Measurements from ENCODE around the gene SCN1B.

SCN1B gene

DNA sequence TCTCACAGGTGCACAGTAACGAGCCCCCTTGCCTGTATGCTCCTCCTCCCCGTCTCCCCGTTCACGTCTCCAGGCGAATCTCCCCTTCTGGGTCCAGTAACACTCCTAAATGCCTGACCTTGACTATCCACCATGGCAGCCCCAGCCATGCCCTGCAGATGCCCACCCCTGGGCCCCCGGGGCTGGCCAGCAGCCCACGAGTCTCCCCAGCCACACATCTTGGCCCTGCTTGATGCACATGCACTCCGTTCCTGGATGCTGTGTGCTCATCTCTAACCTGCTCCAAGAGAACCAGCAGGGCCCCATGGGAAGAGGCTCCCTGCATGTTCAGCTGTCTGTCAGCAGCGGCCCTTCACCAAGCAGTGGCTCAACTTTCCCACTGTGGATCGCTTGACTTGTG is 43.2 kb downstream of the SCN1B start:
- no peaks in the 10 kb centered on the region for H3F3A ChIP-seq (ENCODE audit: low read depth)
- no peak overlapping the region for H3K4me3 ChIP-seq (ENCODE audit: low read length, poor library complexity, severe bottlenecking)
- H3K79me2 ChIP-seq (ENCODE audit: insufficient read depth, low read length), result no peaks in the 10 kb centered on the region
- H3K27me3 ChIP-seq (ENCODE audit: insufficient read depth, low read length, poor library complexity, severe bottlenecking), result no peaks in the 10 kb centered on the region
- no peaks in the 10 kb centered on the region for H3K36me3 ChIP-seq (ENCODE audit: insufficient read depth, low read length)
- no peaks in the 10 kb centered on the region for H3K9me2 ChIP-seq (replicated peaks; ENCODE audit: low read depth, low read length)
- no peak overlapping the region for H3K9ac ChIP-seq (ENCODE audit: low read depth, low read length, poor library complexity, severe bottlenecking)
- H2AFZ ChIP-seq (ENCODE audit: low read length), result no peak overlapping the region
- TF ChIP-seq EZH2phosphoT487 (IDR thresholded peaks at IDR 0.05; ENCODE audit: borderline replicate concordance), result no peak
- TF ChIP-seq, protein P1, sequence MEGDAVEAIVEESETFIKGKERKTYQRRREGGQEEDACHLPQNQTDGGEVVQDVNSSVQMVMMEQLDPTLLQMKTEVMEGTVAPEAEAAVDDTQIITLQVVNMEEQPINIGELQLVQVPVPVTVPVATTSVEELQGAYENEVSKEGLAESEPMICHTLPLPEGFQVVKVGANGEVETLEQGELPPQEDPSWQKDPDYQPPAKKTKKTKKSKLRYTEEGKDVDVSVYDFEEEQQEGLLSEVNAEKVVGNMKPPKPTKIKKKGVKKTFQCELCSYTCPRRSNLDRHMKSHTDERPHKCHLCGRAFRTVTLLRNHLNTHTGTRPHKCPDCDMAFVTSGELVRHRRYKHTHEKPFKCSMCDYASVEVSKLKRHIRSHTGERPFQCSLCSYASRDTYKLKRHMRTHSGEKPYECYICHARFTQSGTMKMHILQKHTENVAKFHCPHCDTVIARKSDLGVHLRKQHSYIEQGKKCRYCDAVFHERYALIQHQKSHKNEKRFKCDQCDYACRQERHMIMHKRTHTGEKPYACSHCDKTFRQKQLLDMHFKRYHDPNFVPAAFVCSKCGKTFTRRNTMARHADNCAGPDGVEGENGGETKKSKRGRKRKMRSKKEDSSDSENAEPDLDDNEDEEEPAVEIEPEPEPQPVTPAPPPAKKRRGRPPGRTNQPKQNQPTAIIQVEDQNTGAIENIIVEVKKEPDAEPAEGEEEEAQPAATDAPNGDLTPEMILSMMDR (conservative IDR thresholded peaks at IDR 0.05; ENCODE audit: low read length), result no peak
- no peak overlapping the region for H3K4me2 ChIP-seq (ENCODE audit: low read depth, low read length, poor library complexity, severe bottlenecking)
- no peaks in the 10 kb centered on the region for H3K9me3 ChIP-seq (ENCODE audit: insufficient read depth, low read depth, low read length)
- no peaks in the 10 kb centered on the region for H3K4me1 ChIP-seq (ENCODE audit: insufficient read depth, low read length, poor library complexity, severe bottlenecking)
- H4K20me1 ChIP-seq (ENCODE audit: insufficient read depth, low read length, poor library complexity, severe bottlenecking), result no peaks in the 10 kb centered on the region

DNA sequence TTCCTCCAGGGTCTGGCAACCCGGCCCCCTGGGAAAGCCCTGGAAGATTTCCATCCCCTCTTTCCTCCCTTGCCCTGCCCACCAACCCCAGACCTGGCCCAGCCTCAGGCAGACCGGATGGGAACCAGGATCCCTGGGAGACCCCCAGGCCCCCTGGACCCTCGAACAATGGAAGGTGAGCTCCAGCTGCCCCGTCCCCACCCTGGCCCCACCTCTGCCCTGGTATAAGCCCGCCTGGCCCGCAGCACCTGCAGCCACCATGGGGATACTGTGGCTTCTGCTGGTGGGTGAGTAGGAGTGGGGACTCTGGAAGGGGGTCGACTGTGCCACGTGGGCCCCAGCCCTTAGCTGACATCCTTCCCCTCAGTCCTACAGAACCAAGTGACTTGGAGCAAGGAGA is 43.7 kb downstream of the SCN1B start:
- Histone ChIP-seq H3K4me1 (ENCODE audit: insufficient read depth, low read length, poor library complexity, severe bottlenecking) (no peaks in the 10 kb centered on the region), H3K27me3 (ENCODE audit: insufficient read depth, low read length, poor library complexity, severe bottlenecking) (no peaks in the 10 kb centered on the region)
- TF ChIP-seq, protein P1 (conservative IDR thresholded peaks at IDR 0.05; ENCODE audit: low read length), result no peak
- TF ChIP-seq EZH2phosphoT487 (IDR thresholded peaks at IDR 0.05; ENCODE audit: borderline replicate concordance), result no peak

DNA sequence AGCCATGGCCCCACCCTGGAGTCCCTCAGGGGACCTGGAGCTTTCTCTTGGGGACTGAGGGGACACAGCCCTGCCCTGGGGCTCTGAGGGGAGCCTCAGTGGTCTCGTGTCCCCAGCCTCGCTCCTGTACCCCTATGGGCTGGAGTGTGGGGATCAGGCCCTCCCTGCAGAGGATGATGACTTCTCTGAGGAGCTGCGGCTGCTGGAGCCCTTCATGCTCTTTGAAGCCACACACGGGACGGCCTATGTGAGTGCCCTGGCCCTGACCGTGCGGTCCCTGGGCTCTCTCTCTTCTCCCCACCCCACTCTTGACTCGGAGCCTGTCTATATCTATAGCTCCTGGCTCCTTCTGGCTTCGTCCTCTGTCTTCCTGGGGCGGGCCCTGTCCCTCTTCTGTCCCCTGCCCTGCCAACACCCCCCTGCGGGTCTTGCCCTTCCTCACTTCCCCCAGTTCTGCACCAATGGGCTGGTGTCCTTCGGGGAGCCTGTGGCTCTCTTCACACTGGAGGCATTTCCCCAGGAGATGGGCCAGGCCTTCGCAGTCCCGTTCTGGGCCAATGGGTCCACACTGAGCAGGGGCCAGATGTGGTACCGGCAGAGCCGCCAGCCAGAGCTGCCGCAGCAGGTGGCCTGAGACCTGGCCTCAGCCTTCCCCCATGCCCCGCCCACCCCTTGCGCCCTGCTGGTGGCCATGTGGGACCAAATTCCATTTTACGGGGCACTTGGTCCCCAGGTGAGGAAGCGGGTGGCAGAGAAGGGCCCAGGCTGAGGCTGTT is 44.3 kb downstream of the SCN1B start:
- no peaks in the 10 kb centered on the region for H3K36me3 ChIP-seq (ENCODE audit: insufficient read depth, low read length)
- H3K9ac ChIP-seq (ENCODE audit: low read depth, low read length, poor library complexity, severe bottlenecking), result no peak overlapping the region
- no peaks in the 10 kb centered on the region for H3K9me3 ChIP-seq (ENCODE audit: insufficient read depth, low read depth, low read length)
- no peak overlapping the region for H3K4me2 ChIP-seq (ENCODE audit: low read depth, low read length, poor library complexity, severe bottlenecking)
- H3K4me1 ChIP-seq (ENCODE audit: insufficient read depth, low read length, poor library complexity, severe bottlenecking), result no peaks in the 10 kb centered on the region
- no peaks in the 10 kb centered on the region for H4K20me1 ChIP-seq (ENCODE audit: insufficient read depth, low read length, poor library complexity, severe bottlenecking)
- TF ChIP-seq, protein P1 (conservative IDR thresholded peaks at IDR 0.05; ENCODE audit: low read length), result no peak
- no peak for TF ChIP-seq EZH2phosphoT487 (IDR thresholded peaks at IDR 0.05; ENCODE audit: borderline replicate concordance)
- no peak overlapping the region for H3K4me3 ChIP-seq (ENCODE audit: low read length, poor library complexity, severe bottlenecking)
- no peaks in the 10 kb centered on the region for H3K27me3 ChIP-seq (ENCODE audit: insufficient read depth, low read length, poor library complexity, severe bottlenecking)
- H3K79me2 ChIP-seq (ENCODE audit: insufficient read depth, low read length), result no peaks in the 10 kb centered on the region
- H2AFZ ChIP-seq (ENCODE audit: low read length), result no peak overlapping the region
- no peaks in the 10 kb centered on the region for H3F3A ChIP-seq (ENCODE audit: low read depth)
- H3K9me2 ChIP-seq (replicated peaks; ENCODE audit: low read depth, low read length), result no peaks in the 10 kb centered on the region

More for the DNA sequence above, 43.7 kb downstream of the SCN1B start:
- Histone ChIP-seq H3K4me3 (ENCODE audit: low read length, poor library complexity, severe bottlenecking) (no peak overlapping the region), H3K9me2 (replicated peaks; ENCODE audit: low read depth, low read length) (no peaks in the 10 kb centered on the region), H3F3A (ENCODE audit: low read depth) (no peaks in the 10 kb centered on the region), H2AFZ (ENCODE audit: low read length) (no peak overlapping the region), H3K36me3 (ENCODE audit: insufficient read depth, low read length) (no peaks in the 10 kb centered on the region), H3K79me2 (ENCODE audit: insufficient read depth, low read length) (no peaks in the 10 kb centered on the region), H4K20me1 (ENCODE audit: insufficient read depth, low read length, poor library complexity, severe bottlenecking) (no peaks in the 10 kb centered on the region), H3K9ac (ENCODE audit: low read depth, low read length, poor library complexity, severe bottlenecking) (no peak overlapping the region), H3K4me2 (ENCODE audit: low read depth, low read length, poor library complexity, severe bottlenecking) (no peak overlapping the region), H3K9me3 (ENCODE audit: insufficient read depth, low read depth, low read length) (no peaks in the 10 kb centered on the region)
